IPS-15b (cell line): Measurements from ENCODE around the gene ATP11A.

Experiments used
- H3K27me3 ChIP-seq: one replicate; pipeline ENCODE4 v1.6.1; 2013; ENCODE audit warnings: low read length; ENCODE audit not compliant: control insufficient read depth, insufficient read depth
- H3K36me3 ChIP-seq: one replicate; pipeline ENCODE4 v1.6.1; 2013; ENCODE audit warnings: low read length; ENCODE audit not compliant: control insufficient read depth, insufficient read depth
- H3K4me1 ChIP-seq: one replicate; pipeline ENCODE4 v1.6.1; 2013; ENCODE audit warnings: mild to moderate bottlenecking, low read length; ENCODE audit not compliant: control insufficient read depth, insufficient read depth
- H3K4me3 ChIP-seq: one replicate; pipeline ENCODE4 v1.5.1; 2013; ENCODE audit warnings: low read depth, low read length
- H3K9ac ChIP-seq: one replicate; pipeline ENCODE4 v1.6.1; 2013; ENCODE audit warnings: low read depth, mild to moderate bottlenecking, low read length
- H3K9me3 ChIP-seq: one replicate; pipeline ENCODE4 v1.6.1; 2013; ENCODE audit warnings: mild to moderate bottlenecking, low read length; ENCODE audit not compliant: control insufficient read depth, insufficient read depth

ATP11A gene

DNA sequence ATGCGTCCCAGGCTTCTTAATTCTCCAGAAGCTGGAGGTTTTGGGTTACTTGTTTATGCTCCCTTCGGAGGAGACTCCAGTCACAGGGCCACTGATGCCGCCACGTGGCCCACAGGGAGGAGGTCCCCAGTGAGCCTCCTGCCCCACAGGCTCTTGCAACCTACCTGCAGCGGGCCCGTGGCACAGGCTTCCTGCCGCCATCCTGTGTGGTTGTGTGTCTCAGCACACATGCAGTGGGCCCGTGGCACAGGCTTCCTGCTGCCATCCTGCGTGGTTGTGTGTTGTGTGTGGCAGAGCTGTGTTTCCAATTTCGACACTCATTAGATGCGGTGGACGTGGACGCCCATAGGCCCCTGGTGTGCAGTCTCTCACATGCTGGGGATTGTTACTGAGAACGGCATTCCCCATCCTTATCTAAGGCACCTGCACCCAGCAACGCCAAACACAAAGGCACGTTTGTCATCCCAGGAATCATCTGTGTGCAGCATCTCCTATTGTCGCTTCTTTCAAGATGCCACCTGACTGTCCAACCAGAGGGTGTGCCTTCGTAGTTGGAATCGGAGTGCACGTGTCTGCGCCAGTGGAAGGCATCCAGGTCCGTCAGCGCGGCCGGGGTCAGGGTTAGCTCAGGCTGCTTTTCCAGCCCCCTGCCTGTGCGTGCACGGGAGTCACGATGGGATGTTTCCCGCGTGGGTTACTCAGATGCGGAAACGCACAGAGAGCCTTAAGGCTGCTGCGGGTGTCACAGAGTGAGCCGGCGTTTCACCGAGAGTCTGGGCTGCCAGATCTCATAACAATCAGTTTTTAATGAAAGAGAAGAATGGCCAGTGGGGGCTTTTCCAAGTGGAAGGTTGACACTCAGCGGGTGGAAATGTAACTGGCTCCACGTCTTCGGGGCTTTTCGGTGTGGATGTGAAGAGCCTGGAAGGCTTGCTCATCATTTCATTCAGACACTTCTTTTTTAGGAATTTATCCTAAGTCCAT, 119.8 kb downstream of the ATP11A start:
- peaks cover 18% of the 10 kb centered on the region for H3K36me3 ChIP-seq

GRCh38 chr13:112810608-112811007, 120.8 kb downstream of the ATP11A start:
- peaks cover 26% of the 10 kb centered on the region for H3K36me3 ChIP-seq
- H3K9me3 ChIP-seq, result no peaks in the 10 kb centered on the region
- no peak overlapping the region for H3K4me3 ChIP-seq
- H3K27me3 ChIP-seq, result no peaks in the 10 kb centered on the region
- H3K4me1 ChIP-seq, result no peaks in the 10 kb centered on the region
- no peak overlapping the region for H3K9ac ChIP-seq

More for the DNA sequence above, 119.8 kb downstream of the ATP11A start:
- H3K4me3 ChIP-seq, result no peak overlapping the region
- no peaks in the 10 kb centered on the region for H3K27me3 ChIP-seq
- H3K4me1 ChIP-seq, result no peaks in the 10 kb centered on the region
- no peaks in the 10 kb centered on the region for H3K9me3 ChIP-seq
- H3K9ac ChIP-seq, result no peak overlapping the region

DNA sequence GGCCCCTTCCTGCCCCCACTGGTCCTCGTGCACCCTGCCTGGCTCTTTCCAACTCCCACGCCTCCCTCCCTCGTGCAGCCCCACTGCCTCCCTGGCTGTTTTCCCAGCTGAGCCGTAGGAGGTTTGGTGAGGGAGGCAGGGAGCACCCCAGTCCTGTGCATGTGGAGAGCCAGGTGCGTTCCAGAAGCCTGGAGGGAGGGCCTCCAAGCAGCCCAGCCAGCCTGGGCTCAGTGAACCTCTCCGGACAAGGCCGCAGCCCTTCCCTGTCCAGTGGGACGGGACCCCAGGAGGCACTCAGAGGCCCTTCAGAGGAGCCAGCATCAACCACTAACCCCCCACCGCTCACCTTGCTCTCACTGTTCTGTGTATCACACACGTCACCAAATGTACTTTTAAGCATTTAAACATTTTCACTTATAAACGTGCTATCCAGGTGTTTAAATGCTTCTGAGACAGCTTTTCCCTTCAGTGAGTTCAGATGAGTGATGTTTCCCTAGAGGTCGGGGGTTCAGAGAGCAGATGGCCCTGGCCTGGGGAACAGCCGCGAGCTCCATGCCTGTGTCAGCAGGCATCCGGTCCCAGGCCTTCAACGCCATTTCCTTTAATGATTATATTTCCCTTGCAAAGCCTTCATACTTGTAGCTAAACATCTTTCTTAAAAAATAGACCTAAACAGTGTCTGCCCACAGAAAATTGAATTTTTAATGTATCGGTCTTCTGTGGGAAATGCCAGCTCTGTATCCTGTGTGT, 122.6 kb downstream of the ATP11A start:
- Histone ChIP-seq H3K36me3 (peaks cover 28% of the 10 kb centered on the region), H3K9ac (no peak overlapping the region), H3K4me3 (no peak overlapping the region), H3K9me3 (no peaks in the 10 kb centered on the region), H3K27me3 (no peaks in the 10 kb centered on the region), H3K4me1 (no peaks in the 10 kb centered on the region)

- H3K9ac ChIP-seq, result no peak overlapping the region
- no peaks in the 10 kb centered on the region for H3K9me3 ChIP-seq
- H3K27me3 ChIP-seq, result no peaks in the 10 kb centered on the region
- no peaks in the 10 kb centered on the region for H3K4me1 ChIP-seq
- peaks cover 37% of the 10 kb centered on the region for H3K36me3 ChIP-seq
- no peak overlapping the region for H3K4me3 ChIP-seq
Measured at GRCh38 chr13:112813552-112813951, 123.7 kb downstream of the ATP11A start.

- H3K36me3 ChIP-seq, result peaks cover 45% of the 10 kb centered on the region
- no peaks in the 10 kb centered on the region for H3K9me3 ChIP-seq
- H3K4me3 ChIP-seq, result no peak overlapping the region
- no peak overlapping the region for H3K9ac ChIP-seq
- H3K27me3 ChIP-seq, result no peaks in the 10 kb centered on the region
- no peaks in the 10 kb centered on the region for H3K4me1 ChIP-seq
Measured at GRCh38 chr13:112814905-112815585, 125.2 kb downstream of the ATP11A start.

- Histone ChIP-seq H3K9me3 (no peaks in the 10 kb centered on the region), H3K36me3 (peaks cover 48% of the 10 kb centered on the region), H3K4me3 (no peak overlapping the region), H3K9ac (no peak overlapping the region), H3K27me3 (no peaks in the 10 kb centered on the region), H3K4me1 (no peaks in the 10 kb centered on the region)
Measured at GRCh38 chr13:112815871-112816270, 126.0 kb downstream of the ATP11A start.

DNA sequence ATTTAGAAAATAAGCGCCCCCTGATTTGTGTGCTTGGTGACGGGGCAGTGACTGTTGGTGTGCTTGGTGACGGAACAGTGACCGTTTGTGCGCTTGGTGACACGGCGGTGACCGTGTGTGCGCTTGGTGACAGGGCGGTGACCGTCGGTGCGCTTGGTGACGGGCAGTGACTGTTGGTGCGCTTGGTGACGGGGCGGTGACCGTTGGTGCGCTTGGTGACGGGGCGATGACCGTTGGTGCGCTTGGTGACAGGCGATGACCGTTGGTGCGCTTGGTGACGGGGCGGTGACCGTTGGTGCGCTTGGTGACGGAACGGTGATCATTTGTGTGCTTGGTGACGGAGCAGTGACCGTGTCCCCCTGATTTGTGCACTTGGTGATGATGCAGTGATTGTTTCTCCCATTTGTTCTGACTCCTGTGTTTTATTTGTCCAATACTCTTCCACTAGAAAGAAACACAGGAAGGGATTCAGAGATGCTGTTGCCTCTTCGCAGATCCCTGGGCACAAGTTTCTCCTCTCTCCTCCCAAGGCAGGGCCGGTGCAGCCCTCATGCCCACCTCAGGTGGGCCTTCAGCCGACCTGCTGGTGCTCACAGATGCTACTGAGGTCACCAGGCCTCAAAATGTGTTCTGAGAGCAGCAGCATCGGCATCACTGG, 128.3 kb downstream of the ATP11A start:
- no peaks in the 10 kb centered on the region for H3K27me3 ChIP-seq
- H3K4me3 ChIP-seq, result no peak overlapping the region
- no peaks in the 10 kb centered on the region for H3K4me1 ChIP-seq
- peaks cover 48% of the 10 kb centered on the region for H3K36me3 ChIP-seq
- no peaks in the 10 kb centered on the region for H3K9me3 ChIP-seq
- no peak overlapping the region for H3K9ac ChIP-seq

- Histone ChIP-seq H3K4me1 (no peaks in the 10 kb centered on the region), H3K9me3 (no peaks in the 10 kb centered on the region), H3K36me3 (peaks cover 48% of the 10 kb centered on the region), H3K9ac (no peak overlapping the region), H3K4me3 (no peak overlapping the region), H3K27me3 (no peaks in the 10 kb centered on the region)
Measured at GRCh38 chr13:112818698-112819045, 128.8 kb downstream of the ATP11A start.

- H3K4me3 ChIP-seq, result no peak overlapping the region
- no peaks in the 10 kb centered on the region for H3K9me3 ChIP-seq
- peaks cover 48% of the 10 kb centered on the region for H3K36me3 ChIP-seq
- no peaks in the 10 kb centered on the region for H3K27me3 ChIP-seq
- no peak overlapping the region for H3K9ac ChIP-seq
- no peaks in the 10 kb centered on the region for H3K4me1 ChIP-seq
Measured at GRCh38 chr13:112819111-112819510, 129.3 kb downstream of the ATP11A start.

DNA sequence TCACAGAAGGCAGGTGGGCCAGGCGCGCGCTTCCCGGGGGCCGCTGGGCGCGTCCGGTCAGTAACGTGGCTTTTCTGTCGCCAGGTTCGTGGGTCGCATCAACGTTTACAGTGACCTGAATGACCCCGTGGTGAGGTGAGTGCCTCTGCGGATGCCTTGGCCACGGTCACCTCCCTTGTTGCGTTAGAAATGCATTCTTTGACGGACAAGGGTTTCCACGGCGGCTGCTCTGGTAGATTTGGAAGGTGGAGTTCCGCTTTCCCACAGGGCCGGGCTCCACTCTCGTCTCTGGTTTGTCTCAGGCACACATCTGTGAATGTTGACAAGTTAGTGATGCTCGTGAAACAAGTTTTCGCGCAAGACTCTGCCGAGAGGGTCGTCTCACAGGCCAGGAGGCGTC, 130.0 kb downstream of the ATP11A start:
- H3K9ac ChIP-seq, result no peak overlapping the region
- no peak overlapping the region for H3K4me3 ChIP-seq
- no peaks in the 10 kb centered on the region for H3K9me3 ChIP-seq
- H3K4me1 ChIP-seq, result no peaks in the 10 kb centered on the region
- H3K36me3 ChIP-seq, result peaks cover 51% of the 10 kb centered on the region
- no peaks in the 10 kb centered on the region for H3K27me3 ChIP-seq

DNA sequence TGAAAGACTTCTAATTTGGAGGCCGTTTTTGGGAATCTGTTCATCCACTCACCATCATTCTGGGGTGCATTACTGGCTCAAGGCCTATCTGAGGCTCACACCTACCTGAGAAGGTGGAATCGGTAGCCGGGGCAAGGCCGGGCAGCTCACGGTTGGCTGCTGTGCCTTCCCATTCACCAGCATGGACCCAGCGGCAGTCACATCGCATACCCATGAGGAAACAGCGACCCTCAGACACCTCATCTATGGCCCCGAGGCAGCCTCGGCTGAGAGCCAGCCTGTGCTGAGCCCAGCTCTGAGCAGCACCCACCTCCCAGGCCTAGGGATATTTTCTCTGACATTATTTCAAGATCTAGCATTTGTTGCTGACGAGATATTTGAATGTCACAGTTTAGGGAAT, 130.5 kb downstream of the ATP11A start:
- Histone ChIP-seq H3K27me3 (no peaks in the 10 kb centered on the region), H3K9ac (no peak overlapping the region), H3K4me1 (no peaks in the 10 kb centered on the region), H3K36me3 (peaks cover 51% of the 10 kb centered on the region), H3K9me3 (no peaks in the 10 kb centered on the region), H3K4me3 (no peak overlapping the region)
